HG03175 (cell line): ENCODE results near the gene ALPG.

Experiments
- ATAC-seq: cut with Tn5 transposase; IDR thresholded peaks from one replicate; pipeline ENCODE4 v1.9.1; 2021; ENCODE audit warnings: mild to moderate bottlenecking, moderate library complexity; ENCODE audit not compliant: unreplicated experiment

The ALPG gene

GRCh38 chr2:232456296-232457120, 49.9 kb downstream of the ALPG start:
- ATAC-seq: no peak

- no peak for ATAC-seq
Measured at GRCh38 chr2:232457121-232458011, 50.7 kb downstream of the ALPG start.

- ATAC-seq: no peak
Measured at GRCh38 chr2:232458051-232458660, 51.5 kb downstream of the ALPG start.

GRCh38 chr2:232458661-232459418, 52.2 kb downstream of the ALPG start:
- ATAC-seq: no peak

GRCh38 chr2:232459419-232460035, 52.9 kb downstream of the ALPG start:
- no peak for ATAC-seq

GRCh38 chr2:232460171-232460570, 53.5 kb downstream of the ALPG start:
- no peak for ATAC-seq
